Cardiac muscle cell (in vitro differentiated cells and primary cell): ENCODE data around the gene FRY. TPM values are rescaled to one million over a fixed set of nuclear protein-coding genes. Genes with fewer than 3 reads are reported as not detected.

ENCODE experiments used
- DNase-seq, 2 donors: peaks; one replicate each; pipeline versions ENCODE4 v3.0.0 to v3.0.0-alpha.2; 2010 to 2017; ENCODE audit warnings: low read depth in 1 of 2, low spot score in 1 of 2
- H3K27ac ChIP-seq: fragments of 200-600 bp; sonication (generic); 2 replicates; pipeline ENCODE4 v1.5.1; 2016
- H3K27me3 ChIP-seq: fragments of 200-600 bp; sonication (generic); 2 replicates; pipeline ENCODE4 v1.6.0; 2016; ENCODE audit warnings: control low read depth
- H3K36me3 ChIP-seq: fragments of 200-600 bp; sonication (generic); 2 replicates; pipeline ENCODE4 v1.5.1; 2016; ENCODE audit warnings: control low read depth
- H3K4me1 ChIP-seq: fragments of 200-600 bp; sonication (generic); 2 replicates; pipeline ENCODE4 v1.8.1; 2017; ENCODE audit warnings: low read depth, mild to moderate bottlenecking, mixed run types
- H3K4me3 ChIP-seq: fragments of 200-600 bp; sonication (generic); 2 replicates; pipeline ENCODE4 v1.5.1; 2016; ENCODE audit warnings: mild to moderate bottlenecking
- H3K9me3 ChIP-seq: fragments of 200-600 bp; sonication (generic); 2 replicates; pipeline ENCODE4 v1.5.1; 2017; ENCODE audit warnings: low read depth, mild to moderate bottlenecking, control low read depth
- CTCF ChIP-seq: IDR thresholded peaks from 2 replicates; pipeline ENCODE4 v1.5.1; 2012; ENCODE audit warnings: low read depth, mild to moderate bottlenecking, low read length
- polyA plus RNA-seq: library from polyadenylated mRNA; unstranded; fragments of >200 nt; fragmentation: Nextera tagmentation; extraction: Ambion mirVana; gene quantifications from 2 replicates; pipeline ENCODE4 v1.2.1, GENCODE V29; 2016
- total RNA-seq: library from RNA; depleted of rRNA; stranded (reverse); fragments of >200 nt; gene quantifications from 2 replicates; pipeline ENCODE4 v1.2.3, GENCODE V29; 2016

The FRY gene
- total and polyA plus RNA-seq, 2 experiments from 2014 or later = 2.4 to 13.2 TPM

DNA sequence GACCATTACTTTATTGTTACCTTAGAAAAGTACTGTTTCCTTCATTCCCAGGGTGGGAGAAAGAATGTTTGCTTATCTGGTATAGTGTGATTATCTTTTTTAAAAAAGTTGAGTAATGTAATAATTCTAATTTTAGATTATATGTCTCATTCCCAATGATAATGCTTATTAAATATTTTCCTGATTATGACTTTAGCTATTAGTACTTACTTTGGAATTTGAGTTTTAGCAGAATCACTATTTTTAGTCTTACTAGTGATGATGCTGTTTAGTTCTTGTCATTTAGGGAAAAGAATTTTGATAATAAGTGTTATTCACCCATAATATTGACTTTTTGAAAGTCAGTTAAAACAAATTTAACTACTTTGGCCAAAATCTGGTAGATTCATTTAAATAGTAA, 95.2 kb downstream of the FRY start:
- H3K36me3 ChIP-seq = no peaks in the 10 kb centered on the region
- H3K4me1 ChIP-seq = no peaks in the 10 kb centered on the region
- H3K27me3 ChIP-seq = no peaks in the 10 kb centered on the region
- DNase-seq = no peak
- no peak overlapping the region for H3K4me3 ChIP-seq
- no peak for TF ChIP-seq CTCF
- H3K27ac ChIP-seq = no peak overlapping the region
- H3K9me3 ChIP-seq = no peaks in the 10 kb centered on the region

- TF ChIP-seq CTCF = no peak
- Histone ChIP-seq H3K27ac (no peak overlapping the region), H3K36me3 (no peaks in the 10 kb centered on the region), H3K9me3 (no peaks in the 10 kb centered on the region), H3K27me3 (no peaks in the 10 kb centered on the region), H3K4me1 (no peaks in the 10 kb centered on the region), H3K4me3 (no peak overlapping the region)
- DNase-seq = no peak
Measured at GRCh38 chr13:32127691-32128090, 96.1 kb downstream of the FRY start.

DNA sequence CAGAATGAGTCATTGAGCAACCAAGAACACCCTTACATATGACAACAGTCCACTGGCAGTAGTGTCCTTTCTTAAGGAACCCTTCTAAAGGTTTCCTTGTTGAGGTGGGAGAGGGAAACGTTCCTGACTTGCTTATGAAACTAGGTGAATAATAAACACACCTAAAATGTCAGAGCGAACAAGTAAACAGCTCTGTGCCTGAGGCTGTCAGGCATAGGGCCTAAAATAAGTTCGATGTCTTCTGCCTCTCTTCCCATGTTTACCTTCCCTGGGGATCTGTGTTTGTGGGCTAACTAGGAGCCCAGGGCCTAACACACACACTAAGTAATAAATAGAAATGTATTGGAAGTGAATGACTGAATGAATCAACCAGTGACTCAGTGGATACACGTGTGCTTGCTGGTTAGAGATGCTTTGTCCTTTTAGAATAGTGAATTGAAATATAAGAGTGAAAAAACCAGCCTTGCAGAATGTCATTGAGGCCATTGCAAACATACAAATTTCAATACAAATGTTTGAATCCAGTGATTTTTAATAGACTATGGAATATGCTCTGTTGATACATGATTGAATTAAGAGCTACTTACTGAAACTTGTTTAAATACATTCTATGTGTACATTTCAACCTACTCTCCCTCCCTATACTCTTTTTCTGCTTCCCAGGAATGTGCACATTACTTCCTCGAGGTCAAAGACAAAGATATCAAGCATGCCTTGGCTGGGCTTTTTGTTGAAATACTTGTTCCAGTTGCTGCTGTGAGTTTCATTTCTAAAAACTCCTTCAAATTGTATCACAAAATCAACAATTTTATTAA, 102.9 kb downstream of the FRY start:
- TF ChIP-seq CTCF = no peak
- H3K4me3 ChIP-seq = no peak overlapping the region
- no peaks in the 10 kb centered on the region for H3K36me3 ChIP-seq
- no peak for DNase-seq
- H3K27ac ChIP-seq = no peak overlapping the region
- peaks cover 7% of the 10 kb centered on the region for H3K4me1 ChIP-seq
- H3K9me3 ChIP-seq = no peaks in the 10 kb centered on the region
- H3K27me3 ChIP-seq = no peaks in the 10 kb centered on the region

DNA sequence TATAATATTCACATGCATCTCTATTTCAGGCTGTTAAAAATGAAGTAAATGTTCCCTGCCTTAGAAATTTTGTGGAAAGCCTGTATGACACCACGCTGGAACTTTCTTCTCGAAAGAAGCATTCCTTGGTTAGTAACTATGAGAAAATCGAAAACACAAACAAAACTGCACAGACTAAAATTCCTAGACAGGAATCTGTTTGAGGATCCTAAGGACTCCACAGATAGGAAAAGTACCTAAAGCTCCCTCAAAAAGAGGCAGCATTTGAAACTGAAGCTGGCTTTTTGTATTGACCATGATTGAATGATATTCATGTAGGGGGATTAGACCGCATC, 103.4 kb downstream of the FRY start:
- H3K9me3 ChIP-seq = no peaks in the 10 kb centered on the region
- H3K27me3 ChIP-seq = no peaks in the 10 kb centered on the region
- peaks cover 8% of the 10 kb centered on the region for H3K4me1 ChIP-seq
- H3K27ac ChIP-seq = no peak overlapping the region
- no peaks in the 10 kb centered on the region for H3K36me3 ChIP-seq
- DNase-seq = no peak
- TF ChIP-seq CTCF = no peak
- no peak overlapping the region for H3K4me3 ChIP-seq

DNA sequence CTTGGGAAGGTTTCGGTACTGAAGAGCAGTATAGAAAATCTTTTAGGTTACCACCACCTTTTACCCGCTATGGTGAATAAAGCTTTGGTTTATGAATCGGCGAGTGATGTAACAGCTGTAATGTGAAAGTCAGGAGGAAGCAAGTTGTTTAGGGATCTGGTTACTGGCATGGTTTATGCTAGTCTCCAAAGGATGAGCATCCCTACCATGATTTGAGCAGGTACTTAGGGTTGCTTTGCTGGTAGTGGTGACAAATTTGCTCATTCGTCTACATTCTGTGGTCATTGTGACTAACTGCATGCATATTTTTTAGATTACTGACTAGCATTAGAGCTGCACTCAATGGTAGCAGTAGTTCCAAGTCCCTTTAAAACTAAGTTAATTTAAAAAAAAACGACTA, 104.1 kb downstream of the FRY start:
- TF ChIP-seq CTCF = no peak
- no peaks in the 10 kb centered on the region for H3K36me3 ChIP-seq
- H3K9me3 ChIP-seq = no peaks in the 10 kb centered on the region
- no peak overlapping the region for H3K27ac ChIP-seq
- peaks cover 8% of the 10 kb centered on the region for H3K4me1 ChIP-seq
- H3K27me3 ChIP-seq = no peaks in the 10 kb centered on the region
- no peak overlapping the region for H3K4me3 ChIP-seq
- DNase-seq = no peak

DNA sequence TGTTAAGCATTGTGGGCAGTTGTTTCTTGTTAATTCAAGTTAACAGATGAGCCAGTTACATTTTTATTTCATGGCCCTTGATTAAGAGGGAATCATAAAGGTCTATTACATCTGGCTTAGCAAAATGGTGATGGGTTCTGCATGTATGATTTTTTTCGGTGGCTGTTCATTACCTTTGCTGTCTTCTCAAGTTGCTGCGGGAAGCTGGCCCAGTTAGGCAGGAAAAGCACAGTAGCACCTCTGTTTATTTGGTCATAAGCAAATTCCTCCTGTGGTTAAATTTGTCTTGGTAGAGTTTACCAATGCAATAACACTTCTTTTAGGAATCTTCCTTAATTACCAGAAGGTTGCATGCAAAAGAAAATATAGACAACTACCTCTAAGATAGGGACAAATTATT, 104.5 kb downstream of the FRY start:
- H3K36me3 ChIP-seq = no peaks in the 10 kb centered on the region
- peaks cover 8% of the 10 kb centered on the region for H3K4me1 ChIP-seq
- no peaks in the 10 kb centered on the region for H3K9me3 ChIP-seq
- no peak overlapping the region for H3K27ac ChIP-seq
- DNase-seq = no peak
- no peak overlapping the region for H3K4me3 ChIP-seq
- no peaks in the 10 kb centered on the region for H3K27me3 ChIP-seq
- no peak for TF ChIP-seq CTCF
